Cardiac fibroblast (primary cell): Measurements from ENCODE around the gene RCOR1.
"Not testable (repeated sequence)": the region's sequence is repeated elsewhere in the genome, so short reads cannot be mapped to it uniquely, and the experiment has no call there.

Source experiments
- DNase-seq, 2 donors: peaks; one replicate each; pipeline versions ENCODE4 v3.0.0 to v3.0.0-alpha.2; 2010; ENCODE audit warnings: low read depth in 2 of 2
- H3K4me3 ChIP-seq, 2 donors: replicated peaks in 1 of 2; 1 replicate in 1 of 2; 2 replicates in 1 of 2; pipeline ENCODE4 v1.5.1; 2011; ENCODE audit warnings: low read depth in 2 of 2, low read length in 2 of 2, mild to moderate bottlenecking in 2 of 2, moderate library complexity in 1 of 2
- TF ChIP-seq, protein P1 (sequence below): IDR thresholded peaks from one replicate; pipeline ENCODE4 v1.5.1; 2011; ENCODE audit warnings: low read depth, mild to moderate bottlenecking, low read length, inconsistent platforms

RCOR1 gene

DNA sequence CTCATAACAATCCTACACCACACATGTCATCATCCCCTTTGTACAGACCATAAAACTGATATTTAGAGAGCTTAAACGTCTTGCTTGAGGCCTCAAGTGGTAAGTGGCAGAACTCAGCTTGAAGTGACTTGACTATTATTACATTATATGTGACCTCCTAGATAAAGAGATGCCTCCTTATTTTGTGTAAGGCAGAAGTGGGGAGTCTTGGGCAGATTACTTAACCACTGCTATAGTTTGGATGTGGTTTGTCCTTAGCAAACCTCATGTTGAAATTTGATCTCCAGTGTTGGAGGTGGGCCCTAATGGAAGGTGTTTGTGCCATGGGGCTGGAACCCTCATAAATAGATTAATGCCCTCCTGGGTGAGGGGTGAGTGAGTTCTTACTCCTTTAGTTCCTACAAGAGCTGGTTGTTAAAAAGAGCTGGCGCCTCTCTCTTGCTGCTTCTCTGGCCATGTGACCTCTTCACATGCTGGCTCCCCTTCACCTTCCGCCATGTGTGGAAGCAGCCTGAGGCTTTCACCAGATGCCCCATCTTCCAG lies 37.4 kb downstream of the RCOR1 start:
- no peak overlapping the region for H3K4me3 ChIP-seq
- DNase-seq: no peak
- TF ChIP-seq, protein P1, sequence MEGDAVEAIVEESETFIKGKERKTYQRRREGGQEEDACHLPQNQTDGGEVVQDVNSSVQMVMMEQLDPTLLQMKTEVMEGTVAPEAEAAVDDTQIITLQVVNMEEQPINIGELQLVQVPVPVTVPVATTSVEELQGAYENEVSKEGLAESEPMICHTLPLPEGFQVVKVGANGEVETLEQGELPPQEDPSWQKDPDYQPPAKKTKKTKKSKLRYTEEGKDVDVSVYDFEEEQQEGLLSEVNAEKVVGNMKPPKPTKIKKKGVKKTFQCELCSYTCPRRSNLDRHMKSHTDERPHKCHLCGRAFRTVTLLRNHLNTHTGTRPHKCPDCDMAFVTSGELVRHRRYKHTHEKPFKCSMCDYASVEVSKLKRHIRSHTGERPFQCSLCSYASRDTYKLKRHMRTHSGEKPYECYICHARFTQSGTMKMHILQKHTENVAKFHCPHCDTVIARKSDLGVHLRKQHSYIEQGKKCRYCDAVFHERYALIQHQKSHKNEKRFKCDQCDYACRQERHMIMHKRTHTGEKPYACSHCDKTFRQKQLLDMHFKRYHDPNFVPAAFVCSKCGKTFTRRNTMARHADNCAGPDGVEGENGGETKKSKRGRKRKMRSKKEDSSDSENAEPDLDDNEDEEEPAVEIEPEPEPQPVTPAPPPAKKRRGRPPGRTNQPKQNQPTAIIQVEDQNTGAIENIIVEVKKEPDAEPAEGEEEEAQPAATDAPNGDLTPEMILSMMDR: no peak

- no peak for DNase-seq
- TF ChIP-seq, protein P1: no peak
- no peak overlapping the region for H3K4me3 ChIP-seq
Observed at GRCh38 chr14:102630405-102630804, 38.0 kb downstream of the RCOR1 start.

DNA sequence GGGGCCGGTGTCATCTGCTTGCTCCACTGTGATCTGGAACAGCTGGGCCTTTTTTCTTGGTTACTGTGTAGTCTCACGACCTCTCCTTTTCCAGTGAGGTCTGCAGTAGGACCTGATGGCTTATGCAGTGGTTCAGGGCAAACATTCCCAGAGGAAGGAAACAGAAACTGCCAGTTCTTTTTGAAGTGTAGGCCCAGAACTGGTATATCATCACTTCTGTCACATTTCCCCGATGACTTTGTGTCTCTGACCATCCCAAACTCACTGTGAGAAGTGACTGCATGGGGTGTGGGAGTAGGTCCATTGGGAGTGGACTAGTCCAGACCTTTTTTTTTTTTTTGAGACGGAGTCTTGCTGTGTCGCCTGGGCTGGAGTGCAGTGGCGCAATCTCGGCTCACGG lies 38.4 kb downstream of the RCOR1 start:
- TF ChIP-seq, protein P1: no peak
- no peak for DNase-seq
- no peak overlapping the region for H3K4me3 ChIP-seq

GRCh38 chr14:102633906-102634595 lies 41.6 kb downstream of the RCOR1 start:
- TF ChIP-seq, protein P1: no peak

DNA sequence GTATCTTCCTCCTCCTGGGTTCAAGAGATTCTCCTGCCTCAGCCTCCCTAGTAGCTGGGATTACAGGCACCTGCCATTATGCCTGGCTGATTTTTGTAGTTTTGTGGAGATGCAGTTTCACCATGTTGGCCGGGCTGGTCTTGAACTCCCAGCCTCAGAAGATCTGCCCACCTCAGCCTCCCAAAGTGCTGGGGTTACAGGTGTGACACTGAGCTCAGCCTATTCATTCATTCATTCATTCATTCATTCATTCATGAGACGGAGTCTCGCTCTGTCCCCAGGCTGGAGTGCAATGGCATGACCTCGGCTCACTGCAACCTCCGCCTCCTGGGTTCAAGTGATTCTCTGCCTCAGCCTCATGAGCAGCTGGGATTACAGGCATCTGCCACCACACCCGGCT lies 47.2 kb downstream of the RCOR1 start:
- not testable (repeated sequence) for H3K4me3 ChIP-seq, DNase-seq

More at GRCh38 chr14:102633906-102634595, 41.6 kb downstream of the RCOR1 start:
- no peak for DNase-seq
- H3K4me3 ChIP-seq: no peak overlapping the region

GRCh38 chr14:102644523-102644922 lies 52.1 kb downstream of the RCOR1 start:
- no peak for DNase-seq
- TF ChIP-seq, protein P1: no peak

DNA sequence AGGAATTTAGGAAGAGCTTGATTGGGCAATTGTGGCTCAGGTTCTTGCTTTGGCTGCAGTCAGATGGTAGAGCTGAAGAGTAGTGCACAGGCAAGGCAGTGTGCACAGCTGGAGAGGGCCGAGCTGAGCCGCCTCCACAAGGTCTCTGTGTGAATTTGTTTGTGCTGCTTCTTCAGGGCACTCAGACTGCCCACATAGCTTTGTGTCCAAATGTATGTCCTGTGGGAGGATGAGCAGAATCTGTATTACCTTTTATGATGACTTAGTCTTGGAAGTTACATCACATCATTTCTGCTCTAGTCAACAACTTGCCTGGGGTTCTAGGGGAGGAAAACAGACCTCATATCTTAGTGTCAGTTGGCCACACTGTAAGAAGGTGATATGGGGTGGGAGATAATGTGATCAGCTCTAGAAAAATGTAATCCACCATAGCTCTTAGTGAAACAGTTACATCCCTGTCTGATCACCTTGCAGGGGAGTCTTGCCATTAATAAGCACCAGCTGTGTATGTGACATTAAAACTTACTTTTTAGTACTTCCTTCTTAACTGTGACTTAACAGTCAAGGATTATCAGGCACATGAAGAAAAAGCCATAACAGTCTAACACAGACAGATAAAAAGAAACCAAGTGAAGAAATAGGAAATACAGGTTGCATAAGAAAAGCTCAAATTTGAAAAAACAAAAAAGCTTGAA lies 53.4 kb downstream of the RCOR1 start:
- DNase-seq: peak in 1 of 2 donors; percentile 24
- no peak overlapping the region for H3K4me3 ChIP-seq
- TF ChIP-seq, protein P1: no peak

More at GRCh38 chr14:102644523-102644922, 52.1 kb downstream of the RCOR1 start:
- no peak overlapping the region for H3K4me3 ChIP-seq
